Activated CD4-positive, alpha-beta T cell treated with anti-CD3 and anti-CD28 coated beads, Interleukin-2, Interleukin-4, amounts not matched to agents 100 ng/mL and 50 ng/mL, durations not matched to agents 16 hours and 8 hours (primary cell): Measurements from ENCODE around the gene GPR62.
"Not testable (repeated sequence)": the region's sequence is repeated elsewhere in the genome, so short reads cannot be mapped to it uniquely, and the experiment has no call there.

Experiments used
- DNase-seq: peaks from one replicate; pipeline ENCODE4 v3.0.0-alpha.2; 2020; ENCODE audit warnings: low spot score

Gene GPR62

GRCh38 chr3:51955175-51955892, at the start of gene GPR62:
Gene GPR62 (plus strand): TSS chr3:51955381. CDS start chr3:51955653, 272 bp downstream.
- DNase-seq = no peak

- DNase-seq = no peak
Measured at GRCh38 chr3:51908026-51908425, 47.2 kb upstream of the GPR62 start.

- DNase-seq = no peak
Measured at GRCh38 chr3:51916418-51916817, 38.8 kb upstream of the GPR62 start.

GRCh38 chr3:51921081-51921578, 34.1 kb upstream of the GPR62 start:
- DNase-seq = no peak

- DNase-seq = no peak
Measured at GRCh38 chr3:51927061-51927977, 27.9 kb upstream of the GPR62 start.

GRCh38 chr3:51928438-51928837, 26.7 kb upstream of the GPR62 start:
- DNase-seq = no peak

GRCh38 chr3:51928981-51929380, 26.2 kb upstream of the GPR62 start:
- DNase-seq = not testable (repeated sequence)

GRCh38 chr3:51929420-51930003, 25.7 kb upstream of the GPR62 start:
- no peak for DNase-seq

- no peak for DNase-seq
Measured at GRCh38 chr3:51930439-51930838, 24.7 kb upstream of the GPR62 start.

- no peak for DNase-seq
Measured at GRCh38 chr3:51931756-51932155, 23.4 kb upstream of the GPR62 start.

- no peak for DNase-seq
Measured at GRCh38 chr3:51932471-51933370, 22.5 kb upstream of the GPR62 start.

- DNase-seq = no peak
Measured at GRCh38 chr3:51933471-51934138, 21.6 kb upstream of the GPR62 start.

- no peak for DNase-seq
Measured at GRCh38 chr3:51934139-51934850, 20.9 kb upstream of the GPR62 start.

GRCh38 chr3:51934991-51935885, 19.9 kb upstream of the GPR62 start:
- DNase-seq = no peak

GRCh38 chr3:51935886-51936755, 19.1 kb upstream of the GPR62 start:
- no peak for DNase-seq

GRCh38 chr3:51937014-51937413, 18.2 kb upstream of the GPR62 start:
- DNase-seq = no peak

- DNase-seq = no peak
Measured at GRCh38 chr3:51937611-51938450, 17.4 kb upstream of the GPR62 start.
